Upper lobe of right lung (tissue), 1 donor: ENCODE data around the gene SIRPA. TPM values are rescaled to one million over a fixed set of nuclear protein-coding genes. Genes with fewer than 3 reads are reported as not detected.

Source experiments
- ATAC-seq: fragments of 200-7000 bp; cut with Tn5 transposase; one replicate; pipeline ENCODE4 v1.9.1; 2020; ENCODE audit warnings: mild to moderate bottlenecking, moderate library complexity
- DNase-seq: peaks from one replicate; pipeline ENCODE4 v3.0.0-alpha.2; 2020
- H3K27ac ChIP-seq: fragments of 200-600 bp; one replicate; pipeline ENCODE4 v1.8.0; 2022
- H3K27me3 ChIP-seq: fragments of 200-600 bp; one replicate; pipeline ENCODE4 v1.8.0; 2022; ENCODE audit warnings: mild to moderate bottlenecking
- H3K36me3 ChIP-seq: fragments of 200-600 bp; one replicate; pipeline ENCODE4 v1.8.0; 2022
- H3K4me1 ChIP-seq: fragments of 200-600 bp; one replicate; pipeline ENCODE4 v1.8.0; 2022
- H3K4me3 ChIP-seq: fragments of 200-600 bp; one replicate; pipeline ENCODE4 v1.8.0; 2022; ENCODE audit warnings: mild to moderate bottlenecking
- H3K9me3 ChIP-seq: fragments of 200-600 bp; one replicate; pipeline ENCODE4 v1.8.0; 2022
- intact Hi-C: fragments of 100-400 bp; cut with DNase I; formaldehyde crosslinking; loops from one replicate; pipeline ENCODE4 v1.11.0; 2022
- total RNA-seq: library from RNA; stranded (reverse); fragmentation: NEBNext Ultra II Directional; extraction: Animal tissue kit (Norgen Biotek cat#: 25700); gene quantifications from one replicate; pipeline ENCODE4 v1.2.1, GENCODE V29; 2021
- TF ChIP-seq, protein P1 (sequence below): fragments of 200-600 bp; IDR thresholded peaks from one replicate; pipeline ENCODE4 v1.8.0; 2022; ENCODE audit warnings: antibody characterized with exemption
- donor health status: DM: no; HTN: yes; CAD: no; lungs with severe emphysema.

The SIRPA gene
- total RNA-seq, 1 donor from 2014 or later: 93.8 TPM

DNA sequence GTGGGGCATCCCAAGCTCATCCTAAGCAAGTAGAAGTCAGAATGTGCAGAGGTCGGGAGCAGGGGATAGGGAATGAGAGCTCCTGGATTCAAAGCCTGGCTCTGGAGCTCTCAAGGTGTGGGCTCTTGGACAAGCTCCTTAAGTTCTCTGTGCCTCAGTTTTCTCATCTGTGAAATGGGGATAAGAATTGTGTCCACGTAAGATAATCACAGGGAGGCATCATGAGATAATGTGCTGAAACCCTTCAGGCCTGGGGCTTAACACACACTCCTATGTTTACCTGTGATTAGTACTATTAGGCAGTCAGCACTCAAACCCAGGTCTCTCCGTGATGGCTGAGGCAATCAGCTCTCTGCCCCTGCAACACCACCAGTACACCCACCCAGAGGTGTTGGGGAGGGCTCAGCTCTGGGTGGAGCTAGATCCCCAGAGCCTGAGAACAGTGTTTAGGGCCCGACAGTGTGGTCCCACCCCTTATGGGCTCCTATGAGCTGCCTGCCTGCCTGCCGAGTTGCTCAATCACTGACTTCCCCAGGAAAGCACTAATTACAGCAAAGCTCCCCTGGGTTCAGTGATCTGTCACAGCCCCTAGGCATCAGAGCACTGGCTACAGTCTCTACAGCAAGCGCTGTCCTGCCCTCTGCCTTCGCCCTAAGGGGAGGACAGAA is 6.3 kb upstream of the SIRPA start:
- DNase-seq: no peak
- Histone ChIP-seq H3K27ac (no peak overlapping the region), H3K27me3 (peaks cover 20% of the 10 kb centered on the region)

DNA sequence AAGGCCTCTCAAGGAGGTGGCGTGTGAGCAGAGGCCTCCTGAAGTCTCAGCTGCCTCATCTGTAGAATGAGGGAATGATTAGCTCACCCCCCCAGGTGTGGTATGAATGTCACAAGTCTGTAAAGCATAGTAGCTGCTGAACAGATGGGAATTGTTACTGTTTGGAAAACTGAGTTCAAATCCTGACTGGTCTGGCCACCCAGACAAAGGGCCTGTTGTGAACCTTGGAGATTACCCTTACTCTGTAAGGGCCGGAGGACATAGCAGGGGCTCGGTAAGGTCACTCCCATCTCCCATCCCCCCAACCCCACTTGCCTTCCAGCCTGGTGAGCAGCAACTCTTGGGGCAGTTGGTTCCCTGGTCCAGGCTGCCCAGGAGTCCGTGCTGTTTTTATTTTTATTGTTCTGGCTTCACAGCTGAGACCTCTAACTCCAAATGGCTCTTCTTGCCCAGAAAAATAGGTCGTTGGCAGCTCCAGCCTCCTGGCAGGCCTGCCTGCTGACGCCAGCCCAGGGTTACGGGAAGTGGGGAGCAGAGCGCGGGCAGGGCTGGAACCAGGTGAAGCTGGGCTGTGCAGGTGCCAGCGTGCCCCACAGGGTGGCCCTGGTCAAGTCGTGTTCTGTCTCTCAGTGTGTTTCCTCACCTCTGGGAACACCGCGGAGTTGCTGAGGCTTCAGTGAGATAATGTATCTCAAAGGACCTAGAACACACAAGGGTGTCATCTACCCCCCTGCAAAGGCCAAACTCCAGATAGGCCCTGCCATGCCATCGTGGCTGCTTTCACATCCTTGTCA is 4.5 kb upstream of the SIRPA start:
- H3K9me3 ChIP-seq: no peaks in the 10 kb centered on the region
- no peak overlapping the region for H3K4me3 ChIP-seq
- H3K27ac ChIP-seq: no peak overlapping the region
- TF ChIP-seq, protein P1, sequence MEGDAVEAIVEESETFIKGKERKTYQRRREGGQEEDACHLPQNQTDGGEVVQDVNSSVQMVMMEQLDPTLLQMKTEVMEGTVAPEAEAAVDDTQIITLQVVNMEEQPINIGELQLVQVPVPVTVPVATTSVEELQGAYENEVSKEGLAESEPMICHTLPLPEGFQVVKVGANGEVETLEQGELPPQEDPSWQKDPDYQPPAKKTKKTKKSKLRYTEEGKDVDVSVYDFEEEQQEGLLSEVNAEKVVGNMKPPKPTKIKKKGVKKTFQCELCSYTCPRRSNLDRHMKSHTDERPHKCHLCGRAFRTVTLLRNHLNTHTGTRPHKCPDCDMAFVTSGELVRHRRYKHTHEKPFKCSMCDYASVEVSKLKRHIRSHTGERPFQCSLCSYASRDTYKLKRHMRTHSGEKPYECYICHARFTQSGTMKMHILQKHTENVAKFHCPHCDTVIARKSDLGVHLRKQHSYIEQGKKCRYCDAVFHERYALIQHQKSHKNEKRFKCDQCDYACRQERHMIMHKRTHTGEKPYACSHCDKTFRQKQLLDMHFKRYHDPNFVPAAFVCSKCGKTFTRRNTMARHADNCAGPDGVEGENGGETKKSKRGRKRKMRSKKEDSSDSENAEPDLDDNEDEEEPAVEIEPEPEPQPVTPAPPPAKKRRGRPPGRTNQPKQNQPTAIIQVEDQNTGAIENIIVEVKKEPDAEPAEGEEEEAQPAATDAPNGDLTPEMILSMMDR: no peak
- no peak for DNase-seq
- no peak for ATAC-seq
- intact Hi-C loops: no loop called here
- H3K27me3 ChIP-seq: peaks cover 16% of the 10 kb centered on the region
- H3K36me3 ChIP-seq: no peaks in the 10 kb centered on the region
- H3K4me1 ChIP-seq: peaks cover 8% of the 10 kb centered on the region

More for the DNA sequence above, 6.3 kb upstream of the SIRPA start:
- peak; percentile 61 for ATAC-seq
- no peaks in the 10 kb centered on the region for H3K36me3 ChIP-seq
- peaks cover 8% of the 10 kb centered on the region for H3K4me1 ChIP-seq
- H3K9me3 ChIP-seq: no peaks in the 10 kb centered on the region
- TF ChIP-seq, protein P1: no peak
- intact Hi-C loops: no loop called here
- H3K4me3 ChIP-seq: no peak overlapping the region

DNA sequence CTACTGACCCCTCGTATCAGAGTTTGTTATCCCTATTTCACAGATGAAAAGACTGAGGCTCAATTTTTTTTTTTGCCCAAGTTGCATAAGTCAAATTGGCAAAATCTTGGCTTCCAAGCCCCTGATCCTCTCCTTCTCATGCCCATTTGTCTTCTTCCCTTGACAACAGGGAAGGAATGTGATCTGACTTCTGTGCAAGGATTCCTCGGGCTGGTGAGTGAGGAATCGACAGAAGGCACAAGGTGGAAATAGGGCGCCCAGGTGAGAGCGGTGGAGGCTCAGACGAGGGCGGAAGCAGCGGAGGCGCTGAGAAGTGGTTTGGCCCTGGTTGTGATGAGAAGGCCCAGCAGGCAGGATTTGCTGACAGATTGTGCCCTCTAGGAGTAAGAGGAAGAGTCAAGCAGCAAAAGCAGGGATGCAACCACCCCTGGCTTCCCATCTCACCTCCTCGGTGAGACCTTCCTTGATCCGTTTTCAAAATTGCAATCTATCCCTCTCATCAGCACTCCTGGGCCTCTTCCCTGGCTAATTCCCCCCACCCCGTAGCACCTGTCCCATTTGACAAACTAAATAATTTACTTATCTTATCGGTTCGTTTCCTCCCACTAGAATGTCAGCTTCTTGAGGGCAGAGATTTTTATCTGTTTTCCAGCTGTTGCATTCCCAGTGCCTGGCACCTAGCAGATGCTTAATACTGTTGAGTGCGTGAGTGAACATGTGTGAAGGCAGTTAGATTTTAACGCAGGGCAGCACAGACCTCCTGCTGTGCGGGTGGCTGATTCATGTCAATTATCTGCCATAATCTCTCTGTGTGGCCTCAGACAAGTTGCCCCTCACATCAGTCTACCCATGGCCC is 3.7 kb upstream of the SIRPA start:
- intact Hi-C loops: no loop called here
- peaks cover 23% of the 10 kb centered on the region for H3K27me3 ChIP-seq

DNA sequence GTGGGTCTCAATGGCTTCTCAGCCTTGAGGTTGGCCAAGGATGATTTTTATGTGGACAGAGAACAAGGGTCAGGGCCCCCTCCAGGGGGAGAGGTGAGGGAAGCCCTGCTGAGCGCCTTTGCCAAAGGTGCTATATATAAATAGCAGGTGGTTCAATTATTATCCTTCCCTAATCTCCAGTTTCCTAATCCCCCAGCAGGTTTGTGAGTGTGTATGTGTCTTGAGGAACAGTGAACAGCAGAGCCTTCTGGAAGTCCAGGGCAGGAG is 3.2 kb upstream of the SIRPA start:
- intact Hi-C loops: no loop called here
- H3K4me3 ChIP-seq: no peak overlapping the region
- no peaks in the 10 kb centered on the region for H3K9me3 ChIP-seq
- DNase-seq (no peak), ATAC-seq (no peak)
- H3K36me3 ChIP-seq: no peaks in the 10 kb centered on the region
- peaks cover 8% of the 10 kb centered on the region for H3K4me1 ChIP-seq
- TF ChIP-seq, protein P1: no peak
- peaks cover 23% of the 10 kb centered on the region for H3K27me3 ChIP-seq
- no peak overlapping the region for H3K27ac ChIP-seq

More for the DNA sequence above, 3.7 kb upstream of the SIRPA start:
- TF ChIP-seq, protein P1: no peak
- no peak for DNase-seq
- no peaks in the 10 kb centered on the region for H3K9me3 ChIP-seq
- H3K4me3 ChIP-seq: no peak overlapping the region
- H3K36me3 ChIP-seq: no peaks in the 10 kb centered on the region
- ATAC-seq: no peak
- peaks cover 8% of the 10 kb centered on the region for H3K4me1 ChIP-seq
- H3K27ac ChIP-seq: no peak overlapping the region

DNA sequence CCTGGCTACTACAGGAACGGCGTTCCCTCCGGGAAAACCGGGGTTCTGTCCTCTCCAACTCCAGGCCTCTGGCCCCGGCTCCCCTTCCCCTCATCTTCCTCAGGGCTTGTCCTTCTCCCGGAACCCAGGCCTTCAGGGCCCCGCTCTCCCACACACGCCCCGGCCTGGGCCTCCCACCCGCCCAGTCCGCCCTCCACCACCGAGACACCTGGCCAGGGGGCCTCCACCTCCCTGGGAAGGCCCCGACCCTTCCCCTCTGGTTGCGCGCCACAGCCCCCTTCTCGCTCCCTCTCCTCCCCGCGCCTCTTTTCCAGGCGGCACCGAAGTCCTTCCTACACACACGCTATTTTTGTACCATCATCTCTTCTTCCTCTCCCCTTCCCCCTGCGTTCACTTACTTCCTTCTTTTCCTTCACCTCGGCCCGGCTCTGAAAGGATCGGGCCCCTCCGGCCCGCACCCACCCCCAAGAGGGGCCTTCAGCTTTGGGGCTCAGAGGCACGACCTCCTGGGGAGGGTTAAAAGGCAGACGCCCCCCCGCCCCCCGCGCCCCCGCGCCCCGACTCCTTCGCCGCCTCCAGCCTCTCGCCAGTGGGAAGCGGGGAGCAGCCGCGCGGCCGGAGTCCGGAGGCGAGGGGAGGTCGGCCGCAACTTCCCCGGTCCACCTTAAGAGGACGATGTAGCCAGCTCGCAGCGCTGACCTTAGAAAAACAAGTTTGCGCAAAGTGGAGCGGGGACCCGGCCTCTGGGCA is 1.3 kb upstream of the SIRPA start:
- peak; percentile 83 for DNase-seq
- Histone ChIP-seq H3K4me3 (peak overlapping the region; percentile 68), H3K4me1 (peaks cover 15% of the 10 kb centered on the region), H3K27me3 (peaks cover 11% of the 10 kb centered on the region), H3K27ac (peak overlapping the region; percentile 79), H3K9me3 (no peaks in the 10 kb centered on the region), H3K36me3 (no peaks in the 10 kb centered on the region)
- TF ChIP-seq, protein P1: peak; percentile 10
- ATAC-seq: peak; percentile 68
- intact Hi-C loops: no loop called here
